HCT116 (cell line): Measurements from ENCODE around the gene SLC4A5.

Experiments
- CEBPB ChIP-seq: IDR thresholded peaks from 2 replicates; pipeline ENCODE4 v1.6.1; 2012; ENCODE audit warnings: low read depth
- EGR1 ChIP-seq: IDR thresholded peaks from 2 replicates; pipeline ENCODE4 v1.6.1; 2012; ENCODE audit warnings: low read depth
- JUND ChIP-seq: IDR thresholded peaks from 2 replicates; pipeline ENCODE4 v1.6.1; 2012
- MAX ChIP-seq: IDR thresholded peaks from 2 replicates; pipeline ENCODE4 v1.6.1; 2012
- POLR2A ChIP-seq: IDR thresholded peaks from 2 replicates; pipeline ENCODE4 v1.7.0; 2011; ENCODE audit warnings: borderline replicate concordance; ENCODE audit not compliant: insufficient read depth, insufficient read length; ENCODE audit errors: extremely low read depth
- POLR2AphosphoS5 ChIP-seq: IDR thresholded peaks from 2 replicates; pipeline ENCODE4 v1.6.1; 2011; ENCODE audit warnings: mild to moderate bottlenecking, low read depth, low read length, moderate library complexity
- SIN3A ChIP-seq: IDR thresholded peaks from 2 replicates; pipeline ENCODE4 v1.6.1; 2012; ENCODE audit warnings: low read depth
- SP1 ChIP-seq: IDR thresholded peaks from 2 replicates; pipeline ENCODE4 v1.6.1; 2012; ENCODE audit warnings: low read depth
- TF ChIP-seq, protein P1 (sequence below), 3 experiments: fragments of 200-600 bp in 1 of 3; sonication (generic) in 1 of 3; IDR thresholded peaks in 2 of 3; conservative IDR thresholded peaks in 1 of 3; 2 replicates each; pipeline ENCODE4 v1.5.1; 2012 to 2017; ENCODE audit warnings: low read depth in 2 of 3, low read length in 2 of 3, antibody characterized with exemption in 1 of 3, borderline replicate concordance in 1 of 3, control low read depth in 1 of 3, mild to moderate bottlenecking in 1 of 3, mixed read lengths in 1 of 3, mixed run types in 1 of 3, moderate library complexity in 1 of 3; ENCODE audit not compliant: insufficient read depth in 1 of 3

DNA sequence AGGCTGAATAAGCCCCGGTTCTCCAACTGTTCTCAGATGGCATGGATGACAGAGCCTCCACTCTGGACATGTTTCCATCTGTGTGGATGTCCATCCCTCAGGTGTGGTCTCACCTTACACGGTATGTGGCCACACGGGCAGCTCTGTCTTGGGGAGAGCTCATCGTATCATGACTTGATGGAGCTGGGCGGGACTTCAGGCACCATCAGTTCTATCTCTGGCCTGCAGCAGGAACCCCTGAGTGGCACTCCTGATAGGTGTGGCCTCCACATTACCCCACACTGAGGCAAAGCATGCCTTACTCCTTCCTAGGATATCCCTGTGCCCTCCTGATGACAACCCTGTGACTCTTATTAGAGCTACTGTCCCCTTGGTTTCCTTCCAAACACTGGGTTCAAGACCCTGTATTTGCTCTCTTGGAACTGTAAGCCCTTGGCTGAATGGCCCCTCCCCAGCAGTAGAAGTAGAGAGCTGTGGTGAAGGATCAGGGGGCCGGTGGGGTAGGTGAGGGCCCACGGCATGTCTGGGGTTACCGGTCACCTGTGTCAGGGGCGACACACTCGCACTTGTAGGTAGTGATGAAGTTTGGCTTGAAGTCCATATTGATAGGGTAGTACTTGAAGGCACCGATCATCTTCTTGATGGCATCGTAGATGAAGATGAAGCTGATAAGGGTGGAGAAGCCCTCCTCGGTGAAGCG, 96.6 kb downstream of the SLC4A5 start:
- no peak for TF ChIP-seq MAX
- TF ChIP-seq, protein P1, sequence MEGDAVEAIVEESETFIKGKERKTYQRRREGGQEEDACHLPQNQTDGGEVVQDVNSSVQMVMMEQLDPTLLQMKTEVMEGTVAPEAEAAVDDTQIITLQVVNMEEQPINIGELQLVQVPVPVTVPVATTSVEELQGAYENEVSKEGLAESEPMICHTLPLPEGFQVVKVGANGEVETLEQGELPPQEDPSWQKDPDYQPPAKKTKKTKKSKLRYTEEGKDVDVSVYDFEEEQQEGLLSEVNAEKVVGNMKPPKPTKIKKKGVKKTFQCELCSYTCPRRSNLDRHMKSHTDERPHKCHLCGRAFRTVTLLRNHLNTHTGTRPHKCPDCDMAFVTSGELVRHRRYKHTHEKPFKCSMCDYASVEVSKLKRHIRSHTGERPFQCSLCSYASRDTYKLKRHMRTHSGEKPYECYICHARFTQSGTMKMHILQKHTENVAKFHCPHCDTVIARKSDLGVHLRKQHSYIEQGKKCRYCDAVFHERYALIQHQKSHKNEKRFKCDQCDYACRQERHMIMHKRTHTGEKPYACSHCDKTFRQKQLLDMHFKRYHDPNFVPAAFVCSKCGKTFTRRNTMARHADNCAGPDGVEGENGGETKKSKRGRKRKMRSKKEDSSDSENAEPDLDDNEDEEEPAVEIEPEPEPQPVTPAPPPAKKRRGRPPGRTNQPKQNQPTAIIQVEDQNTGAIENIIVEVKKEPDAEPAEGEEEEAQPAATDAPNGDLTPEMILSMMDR (IDR thresholded peaks at IDR 0.05 in 2 of 3, conservative IDR thresholded peaks at IDR 0.05 in 1 of 3; ENCODE audit: borderline replicate concordance in 1 of 3, insufficient read depth in 1 of 3, low read depth in 2 of 3, low read length in 2 of 3): no peak
- TF ChIP-seq SIN3A: no peak
- TF ChIP-seq CEBPB: no peak
- no peak for TF ChIP-seq POLR2AphosphoS5
- no peak for TF ChIP-seq EGR1
- TF ChIP-seq SP1: no peak
- TF ChIP-seq JUND: no peak
- TF ChIP-seq POLR2A: no peak
